ENCODE data around the gene GRID1.

- TF ChIP-seq, protein P1, sequence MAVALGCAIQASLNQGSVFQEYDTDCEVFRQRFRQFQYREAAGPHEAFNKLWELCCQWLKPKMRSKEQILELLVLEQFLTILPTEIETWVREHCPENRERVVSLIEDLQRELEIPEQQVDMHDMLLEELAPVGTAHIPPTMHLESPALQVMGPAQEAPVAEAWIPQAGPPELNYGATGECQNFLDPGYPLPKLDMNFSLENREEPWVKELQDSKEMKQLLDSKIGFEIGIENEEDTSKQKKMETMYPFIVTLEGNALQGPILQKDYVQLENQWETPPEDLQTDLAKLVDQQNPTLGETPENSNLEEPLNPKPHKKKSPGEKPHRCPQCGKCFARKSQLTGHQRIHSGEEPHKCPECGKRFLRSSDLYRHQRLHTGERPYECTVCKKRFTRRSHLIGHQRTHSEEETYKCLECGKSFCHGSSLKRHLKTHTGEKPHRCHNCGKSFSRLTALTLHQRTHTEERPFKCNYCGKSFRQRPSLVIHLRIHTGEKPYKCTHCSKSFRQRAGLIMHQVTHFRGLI (tag by site-specific recombination; IDR thresholded peaks at IDR 0.05) = no peak
- no peak for TF ChIP-seq MZF1 (tag by site-specific recombination; IDR thresholded peaks at IDR 0.05; ENCODE audit: borderline replicate concordance)
- TF ChIP-seq ZBTB44 (tag by site-specific recombination; IDR thresholded peaks at IDR 0.05) = no peak
- no peak for TF ChIP-seq ZNF175 (tag by site-specific recombination; IDR thresholded peaks at IDR 0.05)
- no peak for TF ChIP-seq ZBTB1 (tag by site-specific recombination; IDR thresholded peaks at IDR 0.05)
- TF ChIP-seq, protein P2, sequence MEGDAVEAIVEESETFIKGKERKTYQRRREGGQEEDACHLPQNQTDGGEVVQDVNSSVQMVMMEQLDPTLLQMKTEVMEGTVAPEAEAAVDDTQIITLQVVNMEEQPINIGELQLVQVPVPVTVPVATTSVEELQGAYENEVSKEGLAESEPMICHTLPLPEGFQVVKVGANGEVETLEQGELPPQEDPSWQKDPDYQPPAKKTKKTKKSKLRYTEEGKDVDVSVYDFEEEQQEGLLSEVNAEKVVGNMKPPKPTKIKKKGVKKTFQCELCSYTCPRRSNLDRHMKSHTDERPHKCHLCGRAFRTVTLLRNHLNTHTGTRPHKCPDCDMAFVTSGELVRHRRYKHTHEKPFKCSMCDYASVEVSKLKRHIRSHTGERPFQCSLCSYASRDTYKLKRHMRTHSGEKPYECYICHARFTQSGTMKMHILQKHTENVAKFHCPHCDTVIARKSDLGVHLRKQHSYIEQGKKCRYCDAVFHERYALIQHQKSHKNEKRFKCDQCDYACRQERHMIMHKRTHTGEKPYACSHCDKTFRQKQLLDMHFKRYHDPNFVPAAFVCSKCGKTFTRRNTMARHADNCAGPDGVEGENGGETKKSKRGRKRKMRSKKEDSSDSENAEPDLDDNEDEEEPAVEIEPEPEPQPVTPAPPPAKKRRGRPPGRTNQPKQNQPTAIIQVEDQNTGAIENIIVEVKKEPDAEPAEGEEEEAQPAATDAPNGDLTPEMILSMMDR (tag by site-specific recombination; IDR thresholded peaks at IDR 0.05) = no peak
- no peak for TF ChIP-seq ZBTB8A (tag by site-specific recombination; IDR thresholded peaks at IDR 0.05)
- no peak for TF ChIP-seq ZNF548 (tag by site-specific recombination; IDR thresholded peaks at IDR 0.05)
- no peak for TF ChIP-seq SP2 (tag by site-specific recombination; IDR thresholded peaks at IDR 0.05)
- TF ChIP-seq ZNF423 (tag by site-specific recombination; IDR thresholded peaks at IDR 0.05) = no peak
- TF ChIP-seq ZNF791 (tag by site-specific recombination; IDR thresholded peaks at IDR 0.05) = no peak
These were observed 136.6 kb downstream of the GRID1 start for GRCh38 chr10:86229811-86230556.
